ENCODE measurements around the gene BCDIN3D. TPM values are rescaled to one million over a fixed set of nuclear protein-coding genes. Genes with fewer than 3 reads are reported as not detected.

Gene BCDIN3D, protein sequence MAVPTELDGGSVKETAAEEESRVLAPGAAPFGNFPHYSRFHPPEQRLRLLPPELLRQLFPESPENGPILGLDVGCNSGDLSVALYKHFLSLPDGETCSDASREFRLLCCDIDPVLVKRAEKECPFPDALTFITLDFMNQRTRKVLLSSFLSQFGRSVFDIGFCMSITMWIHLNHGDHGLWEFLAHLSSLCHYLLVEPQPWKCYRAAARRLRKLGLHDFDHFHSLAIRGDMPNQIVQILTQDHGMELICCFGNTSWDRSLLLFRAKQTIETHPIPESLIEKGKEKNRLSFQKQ
- total RNA-seq (2021; fragmentation: NEBNext Ultra II Directional; extraction: Animal tissue kit (Norgen Biotek cat#: 25700)) (2.4 and 2.5 TPM in 2 replicates), polyA plus RNA-seq (2011; rRNA removed) (1.6 TPM in 2 replicates), polyA minus RNA-seq (2011; rRNA and poly(A)+ RNA removed) (2.4 and 2.7 TPM in 2 replicates)
- polyA plus RNA-seq (2011; cell fraction: cytosol; rRNA removed) = 2.0 TPM
- 1.5 TPM for polyA plus RNA-seq (2011; cell fraction: nucleus; rRNA removed)
- polyA plus RNA-seq (2012, experiment 1 of 2) = 1.7 to 3.4 TPM (median 2.0 TPM) in 4 replicates
- 1.7 TPM for polyA plus RNA-seq (2012, experiment 2 of 2)
- polyA plus RNA-seq (2013, experiment 1 of 2) = 2.2 TPM
- 2.5 TPM for polyA plus RNA-seq (2013, experiment 2 of 2)
- polyA minus RNA-seq (2011; cell fraction: cytosol; rRNA and poly(A)+ RNA removed) = 0.59 TPM
- polyA minus RNA-seq (2011; cell fraction: nucleus; rRNA and poly(A)+ RNA removed) = 1.3 TPM
- long read RNA-seq, experiment 1, partial matches to known transcripts = 0 of 4 reads
- long read RNA-seq, experiment 1, other reads (novel, unspliced or antisense) = 0 of 4 reads
- long read RNA-seq, experiment 2, transcript BCDIN3D-201 (2 exons, 3,253 nt) = major isoform, 7 of 8 reads
- long read RNA-seq, experiment 2, partial matches to known transcripts = 0 of 8 reads
- long read RNA-seq, experiment 2, other reads (novel, unspliced or antisense) = 0 of 8 reads

DNA sequence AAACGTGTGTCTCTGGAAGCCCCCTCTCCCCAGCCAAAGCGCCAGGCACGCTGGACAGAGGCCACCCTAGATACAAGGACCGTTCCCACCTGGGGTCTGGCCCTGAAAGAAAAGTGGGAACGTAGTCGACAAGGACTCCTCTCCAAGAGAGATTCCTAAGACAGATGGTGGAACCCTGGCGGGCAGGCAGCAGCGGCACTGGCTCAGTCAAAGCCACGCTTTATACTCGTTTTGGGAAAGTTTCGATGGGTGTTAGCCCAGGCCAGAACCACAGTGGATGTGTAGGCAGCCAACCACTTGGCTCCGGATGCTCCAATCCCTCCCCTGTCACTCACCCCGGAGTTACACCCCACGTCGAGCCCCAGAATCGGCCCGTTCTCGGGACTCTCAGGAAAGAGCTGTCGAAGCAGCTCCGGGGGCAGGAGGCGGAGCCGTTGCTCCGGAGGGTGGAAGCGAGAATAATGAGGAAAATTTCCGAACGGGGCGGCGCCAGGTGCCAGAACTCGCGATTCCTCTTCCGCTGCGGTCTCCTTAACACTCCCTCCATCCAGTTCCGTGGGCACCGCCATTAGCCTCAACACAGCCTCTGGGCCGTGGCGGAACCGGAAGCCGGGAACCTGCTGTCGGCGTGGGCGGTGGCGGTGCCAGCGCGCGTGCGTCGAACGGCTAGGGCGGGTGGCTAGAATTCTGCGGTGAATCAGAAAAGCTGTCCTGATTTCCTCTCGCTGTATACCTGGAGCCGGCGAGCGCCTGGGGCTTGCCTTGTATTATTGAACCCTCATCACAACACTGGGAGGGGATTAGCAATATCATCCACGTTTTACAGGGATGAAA, at the start of gene BCDIN3D:
Gene BCDIN3D (minus strand): TSS at position 588 of the 834 bp plus-strand sequence. CDS start 19 bp downstream, at position 569.
- FAIRE-seq = no peak
- Histone ChIP-seq H3K4me3 (ENCODE audit: extremely low read depth in 1 of 4, insufficient read depth in 2 of 4, low read depth in 3 of 4, low read length in 4 of 4) (peak within 1 kb of the TSS; percentile 63 to 90 (median 84)), H2BK12ac (ENCODE audit: low read depth, low read length) (no peak within 1 kb of the TSS), H3K9ac (replicated peaks in 1 of 4; ENCODE audit: extremely low read depth in 1 of 4, low read depth in 3 of 4, low read length in 3 of 4) (peak within 1 kb of the TSS; percentile 14 to 60 (median 60)), H3K14ac (ENCODE audit: insufficient read length) (no peak within 1 kb of the TSS), H2BK20ac (ENCODE audit: low read length) (no peak within 1 kb of the TSS), H3K27ac (ENCODE audit: low read depth, low read length) (peak within 1 kb of the TSS; percentile 62), H3K27me3 (replicated peaks in 1 of 4; ENCODE audit: control insufficient read depth in 3 of 4, extremely low read depth in 1 of 4, insufficient read depth in 3 of 4, low read length in 3 of 4) (no peaks in the 10 kb centered on the region), H3K36me3 (ENCODE audit: control insufficient read depth in 2 of 4, insufficient read depth in 4 of 4, low read length in 3 of 4) (no peaks in the 10 kb centered on the region), H3K9me3 (ENCODE audit: insufficient read depth in 2 of 2, low read depth in 1 of 2, low read length in 1 of 2) (no peaks in the 10 kb centered on the region), H4K5ac (ENCODE audit: insufficient read length, low read depth, low read length) (peak within 1 kb of the TSS; percentile 71), H3K56ac (replicated peaks; ENCODE audit: insufficient read length, low read depth, low read length) (peak within 1 kb of the TSS; percentile 24), H3K79me1 (ENCODE audit: low read depth, low read length) (no peaks in the 10 kb centered on the region), H3K23ac (ENCODE audit: insufficient read length) (no peak within 1 kb of the TSS), H3K4ac (replicated peaks; ENCODE audit: insufficient read length, low read depth, low read length) (no peak within 1 kb of the TSS), H3K4me2 (ENCODE audit: insufficient read depth in 1 of 2, low read depth in 2 of 2, low read length in 2 of 2) (peak within 1 kb of the TSS; percentile 67 to 84), H2BK15ac (ENCODE audit: low read length) (no peak within 1 kb of the TSS), H2AFZ (ENCODE audit: low read length) (peak within 1 kb of the TSS; percentile 82), H4K8ac (ENCODE audit: extremely low read depth, insufficient read depth, low read length) (peak within 1 kb of the TSS; percentile 54; the same call in 1 of the 2 replicates), H3K23me2 (ENCODE audit: low read depth, low read length) (peaks cover 4% of the 10 kb centered on the region; the same call in 1 of the 2 replicates), H4K91ac (replicated peaks; ENCODE audit: insufficient read length, low read length) (peak within 1 kb of the TSS; percentile 29), H4K20me1 (replicated peaks in 1 of 2; ENCODE audit: control insufficient read depth in 1 of 2, insufficient read depth in 2 of 2, low read length in 2 of 2) (peaks cover 0 to 1% of the 10 kb centered on the region in 2 experiments), H2BK120ac (replicated peaks; ENCODE audit: low read depth, low read length) (no peak within 1 kb of the TSS), H2AK5ac (ENCODE audit: low read depth, low read length) (no peak within 1 kb of the TSS), H3K79me2 (ENCODE audit: control insufficient read depth in 1 of 2, insufficient read depth in 2 of 2, low read length in 2 of 2) (no peaks in the 10 kb centered on the region; a peak in 1 of 4 replicates), H2BK5ac (ENCODE audit: low read depth, low read length) (peak within 1 kb of the TSS; percentile 68), H3K4me1 (replicated peaks in 1 of 4; ENCODE audit: control insufficient read depth in 3 of 4, insufficient read depth in 4 of 4, low read length in 3 of 4) (peaks cover 2 to 5% (median 4%) of the 10 kb centered on the region in 4 experiments; a peak in 4 of 7 replicates), H3K18ac (ENCODE audit: extremely low read depth, low read length) (peak within 1 kb of the TSS; percentile 81)
- 2% methylated on average over 51 of the region's 55 CpGs; no CpG with 5 or more reads in 1 of the 2 experiments for WGBS, 2 experiments (ENCODE audit: extremely low coverage in 1 of 2, insufficient coverage in 1 of 2, insufficient read length in 1 of 2, insufficient replicate concordance in 2 of 2, low coverage in 1 of 2, low lambda C conversion rate in 2 of 2, missing lambda C conversion rate in 1 of 2)
- POLR2A ChIA-PET (ENCODE audit: partially characterized antibody) = interaction anchor here (0.6 to 4.0 kb wide), 12 partner anchors 9 to 242 kb away, joined by 3 to 35 read pairs (median 4); partner anchors contain the start of genes NCKAP5L, SMARCD1 and TMBIM6
- CTCF ChIA-PET (ENCODE audit: partially characterized antibody) = interaction anchor here (1.2 to 5.0 kb wide), 7 partner anchors 12 to 228 kb away, joined by 3 to 75 read pairs (median 7); no protein-coding TSS in a partner anchor
- peak in 1 of 2 experiments; percentile 83 for DNase-seq (ENCODE audit: low read depth in 1 of 2, low spot score in 2 of 2)
- TF ChIP-seq CHD1 (IDR thresholded peaks at IDR 0.05; ENCODE audit: low read depth, low read length) = no peak
- TF ChIP-seq POU5F1 (IDR thresholded peaks at IDR 0.05; ENCODE audit: low read depth, low read length) = no peak
- no peak for TF ChIP-seq FOSL1 (IDR thresholded peaks at IDR 0.05; ENCODE audit: insufficient read depth, low read depth, low read length)
- TF ChIP-seq EP300 (IDR thresholded peaks at IDR 0.05; ENCODE audit: borderline replicate concordance in 1 of 2, low read depth in 2 of 2, low read length in 2 of 2) = no peak
- no peak for TF ChIP-seq SRF (IDR thresholded peaks at IDR 0.05; ENCODE audit: low read depth, low read length)
- TF ChIP-seq GTF2F1 (IDR thresholded peaks at IDR 0.05; ENCODE audit: borderline replicate concordance, low read depth, low read length) = no peak; the same call in 1 of the 2 replicates
- TF ChIP-seq BACH1 (IDR thresholded peaks at IDR 0.05; ENCODE audit: low read length) = peak; percentile 77

All from H1 (cell line).